AG09319 (cell line): ENCODE results near the gene CLIC6.
A peak's percentile ranks its signal among the peaks of the same experiment; 100 is the strongest.
"Not testable (repeated sequence)": the region's sequence is repeated elsewhere in the genome, so short reads cannot be mapped to it uniquely, and the experiment has no call there.

Experiments used
- DNase-seq: peaks from one replicate; pipeline ENCODE4 v3.0.0-alpha.2; 2010; ENCODE audit warnings: low read depth; ENCODE audit errors: extremely low read depth
- TF ChIP-seq, protein P1 (sequence below): IDR thresholded peaks from 2 replicates; pipeline ENCODE4 v1.5.1; 2011; ENCODE audit warnings: low read depth, mild to moderate bottlenecking, inconsistent platforms, low read length, moderate library complexity

CLIC6 gene

DNA sequence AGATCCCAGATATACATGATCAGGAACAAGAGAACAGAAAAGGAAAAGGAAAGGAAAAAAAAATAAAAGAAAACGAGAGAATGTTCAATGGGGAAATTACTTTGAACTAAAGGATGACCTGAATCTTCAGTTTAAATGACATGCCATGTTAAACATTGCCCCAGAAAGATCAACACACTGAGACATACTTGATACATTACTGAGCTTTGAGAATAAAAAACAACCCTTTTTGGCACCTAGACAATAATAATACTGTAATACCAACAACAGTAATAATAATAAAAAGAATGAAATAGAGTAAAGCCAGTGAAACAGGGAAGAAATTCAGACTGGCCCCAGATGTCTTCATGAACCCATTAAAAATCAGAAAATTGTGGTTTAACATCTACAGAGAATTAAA, 44.8 kb downstream of the CLIC6 start:
- no peak for DNase-seq
- TF ChIP-seq, protein P1, sequence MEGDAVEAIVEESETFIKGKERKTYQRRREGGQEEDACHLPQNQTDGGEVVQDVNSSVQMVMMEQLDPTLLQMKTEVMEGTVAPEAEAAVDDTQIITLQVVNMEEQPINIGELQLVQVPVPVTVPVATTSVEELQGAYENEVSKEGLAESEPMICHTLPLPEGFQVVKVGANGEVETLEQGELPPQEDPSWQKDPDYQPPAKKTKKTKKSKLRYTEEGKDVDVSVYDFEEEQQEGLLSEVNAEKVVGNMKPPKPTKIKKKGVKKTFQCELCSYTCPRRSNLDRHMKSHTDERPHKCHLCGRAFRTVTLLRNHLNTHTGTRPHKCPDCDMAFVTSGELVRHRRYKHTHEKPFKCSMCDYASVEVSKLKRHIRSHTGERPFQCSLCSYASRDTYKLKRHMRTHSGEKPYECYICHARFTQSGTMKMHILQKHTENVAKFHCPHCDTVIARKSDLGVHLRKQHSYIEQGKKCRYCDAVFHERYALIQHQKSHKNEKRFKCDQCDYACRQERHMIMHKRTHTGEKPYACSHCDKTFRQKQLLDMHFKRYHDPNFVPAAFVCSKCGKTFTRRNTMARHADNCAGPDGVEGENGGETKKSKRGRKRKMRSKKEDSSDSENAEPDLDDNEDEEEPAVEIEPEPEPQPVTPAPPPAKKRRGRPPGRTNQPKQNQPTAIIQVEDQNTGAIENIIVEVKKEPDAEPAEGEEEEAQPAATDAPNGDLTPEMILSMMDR, result no peak

DNA sequence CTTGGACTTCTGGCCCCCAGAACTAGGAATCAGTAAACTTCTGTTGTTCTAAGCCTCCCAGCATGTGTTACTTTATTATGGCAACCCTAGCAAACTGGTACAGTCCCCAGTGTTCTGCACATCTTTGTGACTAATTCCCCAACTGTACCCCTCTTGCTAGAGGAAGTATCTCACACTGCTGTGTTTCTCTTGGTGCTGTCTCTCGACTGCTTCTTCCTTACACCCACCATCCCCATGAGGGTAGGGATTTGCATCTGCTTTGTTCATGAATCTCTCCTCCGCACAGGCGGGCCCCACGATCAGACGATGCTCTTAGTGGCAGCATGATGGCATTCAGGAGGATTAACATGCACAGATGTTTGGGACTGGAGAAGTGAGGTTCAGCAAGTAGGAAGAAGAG, 46.7 kb downstream of the CLIC6 start:
- DNase-seq, result no peak
- TF ChIP-seq, protein P1, result no peak

DNA sequence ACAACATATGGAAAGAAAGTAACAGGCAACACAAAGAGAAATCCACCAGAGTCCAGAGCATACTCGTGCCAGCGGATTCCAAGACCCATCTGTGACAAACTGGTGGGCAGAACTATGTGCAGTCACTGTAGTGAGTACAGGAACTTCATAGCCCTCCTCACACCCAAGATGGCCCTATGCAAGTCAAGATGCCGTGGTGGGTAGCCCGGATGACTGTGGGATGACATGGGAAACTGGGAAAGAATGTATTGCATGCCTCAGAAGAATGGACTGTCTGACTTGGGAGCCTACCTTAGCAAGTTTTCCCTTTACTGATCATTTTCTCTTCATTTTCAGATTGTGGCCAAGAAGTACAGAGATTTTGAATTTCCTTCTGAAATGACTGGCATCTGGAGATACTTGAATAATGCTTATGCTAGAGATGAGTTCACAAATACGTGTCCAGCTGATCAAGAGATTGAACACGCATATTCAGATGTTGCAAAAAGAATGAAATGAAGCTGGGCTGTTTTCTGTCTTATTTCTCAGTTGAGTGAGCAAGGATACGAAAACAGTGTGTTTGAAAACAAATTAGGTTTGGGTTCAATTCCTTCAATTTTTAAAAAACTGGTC, 47.3 kb downstream of the CLIC6 start:
- DNase-seq, result no peak
- TF ChIP-seq, protein P1, result no peak

DNA sequence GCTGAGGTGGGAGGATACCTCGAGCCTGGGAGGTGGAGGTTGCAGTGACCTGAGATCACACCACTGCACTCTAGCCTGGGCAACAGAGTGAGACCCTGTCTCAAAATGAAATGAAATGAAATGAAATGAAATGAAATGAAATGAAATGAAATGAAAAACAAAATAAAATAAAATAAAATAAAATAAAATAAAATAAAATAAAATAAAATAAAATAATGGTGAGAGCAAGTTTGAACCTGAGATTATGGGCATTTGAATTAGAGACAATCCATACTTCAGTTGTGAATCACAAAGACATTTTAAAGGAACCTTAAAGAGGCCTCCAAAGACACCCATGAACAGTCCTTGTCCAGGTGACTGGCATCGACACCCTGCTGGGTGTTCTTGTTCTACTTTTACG, 49.7 kb downstream of the CLIC6 start:
- not testable (repeated sequence) for DNase-seq

DNA sequence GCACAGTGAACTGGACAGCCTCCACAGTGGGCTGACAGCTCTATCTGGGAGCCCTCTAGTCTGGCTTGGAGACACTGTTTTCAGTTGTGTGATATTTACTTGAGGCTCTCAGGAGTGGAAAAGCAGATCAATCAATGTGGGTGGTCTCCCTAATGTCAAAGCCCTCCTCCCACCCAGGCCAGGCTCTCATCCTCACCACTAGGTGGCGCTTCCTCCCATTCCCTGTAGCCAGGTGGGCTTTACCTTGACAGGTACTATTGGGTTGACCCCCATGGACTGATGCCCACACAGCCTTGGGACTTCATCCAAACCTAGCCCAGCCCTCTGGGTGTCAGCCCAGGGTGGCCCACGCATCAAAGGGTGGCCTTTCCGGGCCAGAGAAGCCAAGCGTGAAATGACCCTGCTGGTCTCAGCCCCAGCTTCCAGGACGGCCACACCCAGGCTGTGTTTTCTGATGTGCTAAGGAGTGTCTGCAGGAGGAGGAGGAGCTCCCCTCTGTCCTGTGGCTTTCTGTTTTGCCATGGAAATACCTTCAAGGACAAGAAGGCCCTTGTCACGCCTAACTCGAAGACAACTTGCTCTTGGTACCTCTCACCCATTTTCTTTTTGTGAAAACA, 54.0 kb downstream of the CLIC6 start:
- DNase-seq, result no peak
- TF ChIP-seq, protein P1, result peak; percentile 28

DNA sequence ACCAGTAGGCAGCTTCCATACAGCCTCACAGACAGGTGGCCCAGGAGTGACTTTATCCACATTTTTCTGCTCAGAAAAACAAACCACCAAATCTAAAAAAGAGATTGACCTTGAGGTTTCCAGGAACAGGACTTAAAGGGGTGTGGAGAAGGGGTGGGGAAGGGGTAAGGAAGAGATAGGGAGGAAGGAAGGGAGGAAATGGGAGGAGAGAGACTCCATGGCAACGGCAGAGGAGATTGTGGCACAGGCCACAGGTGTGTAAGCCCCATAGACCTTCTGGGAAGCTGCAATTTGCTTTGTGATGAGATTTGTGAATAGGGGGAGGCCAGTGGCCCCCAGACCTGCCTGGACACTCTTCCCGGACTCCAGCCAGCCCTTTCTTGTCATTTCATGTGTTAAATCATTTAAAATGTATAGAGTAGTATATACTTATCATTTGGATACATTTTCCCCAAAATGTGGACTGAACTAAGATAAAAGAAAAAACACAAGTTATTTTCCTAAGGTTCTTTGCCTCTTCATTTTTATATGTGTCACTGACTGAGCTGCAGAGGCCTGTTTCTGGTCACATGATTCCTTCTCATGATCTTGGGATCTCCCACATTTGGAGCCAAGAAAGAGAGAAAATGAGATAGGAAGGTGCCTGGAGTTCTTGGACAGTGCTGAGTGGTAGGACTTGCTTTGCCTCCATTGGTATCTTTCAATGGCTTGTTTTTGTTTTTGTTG, 55.5 kb downstream of the CLIC6 start:
- no peak for DNase-seq
- TF ChIP-seq, protein P1, result no peak

DNA sequence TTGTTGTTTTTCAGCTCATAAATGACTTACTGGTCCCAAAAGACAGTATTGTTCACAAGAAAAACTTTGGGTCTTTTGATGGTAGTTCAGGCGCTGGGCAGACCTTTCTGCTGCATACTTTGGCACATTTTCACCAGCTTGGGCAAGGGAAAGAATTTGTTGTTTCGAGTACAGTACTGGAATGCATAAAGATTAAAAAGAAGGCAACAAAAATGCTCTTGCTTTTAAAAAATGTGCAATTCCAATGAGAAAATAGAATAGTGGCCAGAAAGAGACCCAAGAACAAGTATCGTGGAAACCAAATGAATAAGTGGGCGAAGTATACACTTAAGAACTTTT, 56.0 kb downstream of the CLIC6 start:
- DNase-seq, result no peak
- TF ChIP-seq, protein P1, result no peak
